ENCODE results near the gene RNF5. TPM values are rescaled to one million over a fixed set of nuclear protein-coding genes. Genes with fewer than 3 reads are reported as not detected.

The RNF5 gene
- total and polyA plus RNA-seq, 2 donors (not counting 1 experiment from before 2014, with no cell fraction given), result 25.5 to 40.7 TPM

DNA sequence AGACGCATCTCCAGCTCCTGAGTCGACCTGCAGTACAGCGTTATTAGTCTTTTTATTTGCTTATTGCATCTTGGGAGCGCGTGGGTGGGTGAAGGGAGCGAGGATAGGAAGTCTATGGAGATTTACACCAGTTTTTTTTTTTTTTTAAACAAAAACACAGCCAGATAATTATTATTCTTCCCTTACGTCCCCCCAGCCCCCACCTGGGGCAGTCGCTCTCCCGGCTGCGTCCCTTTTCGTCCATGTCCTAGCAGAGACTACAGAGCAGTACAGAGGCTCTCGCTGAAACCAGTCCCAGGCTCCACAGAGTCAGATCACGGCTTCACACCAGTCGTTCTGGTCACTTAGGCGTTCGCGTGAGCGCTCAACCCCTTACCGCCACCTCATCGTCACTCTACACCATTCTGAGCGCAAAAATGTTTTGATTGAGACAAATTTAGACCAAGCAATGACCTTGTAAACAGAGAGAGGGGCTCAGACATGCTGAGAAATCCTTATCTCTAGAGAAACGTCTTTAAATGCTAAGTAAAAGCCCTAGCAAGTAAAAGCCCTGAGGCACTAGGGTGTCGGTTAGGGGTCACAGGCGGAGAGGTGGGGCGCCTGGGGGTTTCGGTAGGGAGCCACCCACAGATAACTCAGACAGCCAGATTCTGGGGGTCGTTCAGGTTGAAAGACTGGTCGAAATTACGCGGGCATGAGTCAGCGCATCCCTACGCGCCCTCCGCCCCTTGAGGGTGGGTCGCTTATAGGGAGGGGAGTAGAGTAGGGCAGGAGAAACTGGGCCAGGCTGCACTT lies 25.2 kb upstream of the RNF5 start:
- ChIA-PET CTCF (interaction anchor here (0.5 to 0.7 kb wide), 3 partner anchors 92 to 1195 kb away, joined by 3 to 5 read pairs (median 3); no protein-coding TSS in a partner anchor), POLR2A (interaction anchor here (0.6 to 0.7 kb wide), 3 partner anchors 55 to 1535 kb away, joined by 3 to 5 read pairs (median 5); partner anchors contain the start of gene MRPS18B)
- no peaks in the 10 kb centered on the region for H4K20me1 ChIP-seq (ENCODE audit: control insufficient read depth, insufficient read depth, low read length, poor library complexity, severe bottlenecking)
- TF ChIP-seq, protein P1, sequence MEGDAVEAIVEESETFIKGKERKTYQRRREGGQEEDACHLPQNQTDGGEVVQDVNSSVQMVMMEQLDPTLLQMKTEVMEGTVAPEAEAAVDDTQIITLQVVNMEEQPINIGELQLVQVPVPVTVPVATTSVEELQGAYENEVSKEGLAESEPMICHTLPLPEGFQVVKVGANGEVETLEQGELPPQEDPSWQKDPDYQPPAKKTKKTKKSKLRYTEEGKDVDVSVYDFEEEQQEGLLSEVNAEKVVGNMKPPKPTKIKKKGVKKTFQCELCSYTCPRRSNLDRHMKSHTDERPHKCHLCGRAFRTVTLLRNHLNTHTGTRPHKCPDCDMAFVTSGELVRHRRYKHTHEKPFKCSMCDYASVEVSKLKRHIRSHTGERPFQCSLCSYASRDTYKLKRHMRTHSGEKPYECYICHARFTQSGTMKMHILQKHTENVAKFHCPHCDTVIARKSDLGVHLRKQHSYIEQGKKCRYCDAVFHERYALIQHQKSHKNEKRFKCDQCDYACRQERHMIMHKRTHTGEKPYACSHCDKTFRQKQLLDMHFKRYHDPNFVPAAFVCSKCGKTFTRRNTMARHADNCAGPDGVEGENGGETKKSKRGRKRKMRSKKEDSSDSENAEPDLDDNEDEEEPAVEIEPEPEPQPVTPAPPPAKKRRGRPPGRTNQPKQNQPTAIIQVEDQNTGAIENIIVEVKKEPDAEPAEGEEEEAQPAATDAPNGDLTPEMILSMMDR (IDR thresholded peaks at IDR 0.05), result no peak
- no peak for TF ChIP-seq EZH2 (IDR thresholded peaks at IDR 0.05; ENCODE audit: borderline replicate concordance, insufficient read depth, low read depth, low read length, poor library complexity, severe bottlenecking)
- intact Hi-C loops (cut with micrococcal nuclease), result loop anchor here (10.0 kb wide), 1 partner anchor 108 kb away; no protein-coding TSS in a partner anchor
- H3K36me3 ChIP-seq (replicated peaks in 1 of 2; ENCODE audit: control extremely low read depth in 1 of 2, control insufficient read depth in 1 of 2, extremely low read depth in 1 of 2, insufficient read depth in 2 of 2, low read length in 1 of 2), result no peaks in the 10 kb centered on the region
- H3K9ac ChIP-seq (ENCODE audit: low read length), result no peak overlapping the region
- peaks cover 44% of the 10 kb centered on the region for H3K27me3 Mint-ChIP-seq
- H3K79me2 ChIP-seq (ENCODE audit: control insufficient read depth, insufficient read depth, low read length), result no peaks in the 10 kb centered on the region
- H3K27me3 ChIP-seq (replicated peaks in 1 of 4; ENCODE audit: control extremely low read depth in 1 of 4, control insufficient read depth in 3 of 4, insufficient read depth in 4 of 4, low read length in 3 of 4), result peaks cover 0 to 63% (median 25%) of the 10 kb centered on the region in 4 experiments
- H3K4me3 ChIP-seq (ENCODE audit: control extremely low read depth in 1 of 5, extremely low read depth in 1 of 5, insufficient read depth in 1 of 5, low read depth in 2 of 5, low read length in 4 of 5), result no peak overlapping the region
- H3K4me1 ChIP-seq (ENCODE audit: control insufficient read depth in 2 of 2, insufficient read depth in 2 of 2, low read length in 2 of 2), result peaks cover 34 to 42% of the 10 kb centered on the region in 2 donors
- peak overlapping the region; percentile 99 for H3K4me3 Mint-ChIP-seq
- H3K4me2 ChIP-seq (replicated peaks; ENCODE audit: low read depth, low read length, poor library complexity, severe bottlenecking), result peak overlapping the region; percentile 24
- no peak overlapping the region for H3K27ac Mint-ChIP-seq
- no peak overlapping the region for H2AFZ ChIP-seq (ENCODE audit: insufficient read depth, low read depth, low read length, poor library complexity, severe bottlenecking)
- H3K9me3 ChIP-seq (ENCODE audit: control extremely low read depth in 1 of 3, control insufficient read depth in 2 of 3, insufficient read depth in 1 of 3, low read length in 2 of 3), result peaks cover 0 to 16% (median 3%) of the 10 kb centered on the region in 3 donors
- H3K27ac ChIP-seq (ENCODE audit: low read length in 2 of 2), result no peak overlapping the region
- peaks cover 57% of the 10 kb centered on the region for H3K4me1 Mint-ChIP-seq
- no peaks in the 10 kb centered on the region for H3K9me3 Mint-ChIP-seq (ENCODE audit: insufficient read depth)
- DNase-seq (no peak), ATAC-seq (ENCODE audit: low read depth) (no peak)
- 64% methylated on average over 27 of the region's 35 CpGs for WGBS (ENCODE audit: insufficient coverage)

Measured in B cell (primary cell).